ENCODE measurements around the gene BEND7.

DNA sequence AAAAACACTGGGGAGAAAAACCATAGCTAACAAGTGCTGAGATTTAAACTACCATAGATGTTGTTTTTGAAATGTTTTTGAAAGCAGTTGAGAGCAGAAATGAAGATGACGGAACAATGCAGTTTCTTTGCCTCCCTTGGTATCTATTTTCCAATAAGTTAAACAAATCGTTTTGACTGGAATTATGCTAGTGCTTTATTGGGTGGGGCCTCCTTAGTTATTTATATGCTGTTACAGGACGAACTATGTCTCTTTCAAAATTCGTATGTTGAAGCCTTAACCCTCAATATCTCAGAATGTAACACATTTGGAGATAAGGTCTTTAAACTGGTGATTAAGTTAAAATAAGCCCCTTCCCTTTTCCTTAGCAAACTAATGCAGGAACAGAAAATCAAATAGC lies 135.2 kb downstream of the BEND7 start:
- TF ChIP-seq, protein P1, sequence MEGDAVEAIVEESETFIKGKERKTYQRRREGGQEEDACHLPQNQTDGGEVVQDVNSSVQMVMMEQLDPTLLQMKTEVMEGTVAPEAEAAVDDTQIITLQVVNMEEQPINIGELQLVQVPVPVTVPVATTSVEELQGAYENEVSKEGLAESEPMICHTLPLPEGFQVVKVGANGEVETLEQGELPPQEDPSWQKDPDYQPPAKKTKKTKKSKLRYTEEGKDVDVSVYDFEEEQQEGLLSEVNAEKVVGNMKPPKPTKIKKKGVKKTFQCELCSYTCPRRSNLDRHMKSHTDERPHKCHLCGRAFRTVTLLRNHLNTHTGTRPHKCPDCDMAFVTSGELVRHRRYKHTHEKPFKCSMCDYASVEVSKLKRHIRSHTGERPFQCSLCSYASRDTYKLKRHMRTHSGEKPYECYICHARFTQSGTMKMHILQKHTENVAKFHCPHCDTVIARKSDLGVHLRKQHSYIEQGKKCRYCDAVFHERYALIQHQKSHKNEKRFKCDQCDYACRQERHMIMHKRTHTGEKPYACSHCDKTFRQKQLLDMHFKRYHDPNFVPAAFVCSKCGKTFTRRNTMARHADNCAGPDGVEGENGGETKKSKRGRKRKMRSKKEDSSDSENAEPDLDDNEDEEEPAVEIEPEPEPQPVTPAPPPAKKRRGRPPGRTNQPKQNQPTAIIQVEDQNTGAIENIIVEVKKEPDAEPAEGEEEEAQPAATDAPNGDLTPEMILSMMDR (conservative IDR thresholded peaks at IDR 0.05): no peak
- TF ChIP-seq EZH2 (IDR thresholded peaks at IDR 0.05; ENCODE audit: low read depth): no peak

Data from PC-9 (cell line).